ENCODE measurements around the gene NCF1.
"Not testable (repeated sequence)": the region's sequence is repeated elsewhere in the genome, so short reads cannot be mapped to it uniquely, and the experiment has no call there.

Gene NCF1

DNA sequence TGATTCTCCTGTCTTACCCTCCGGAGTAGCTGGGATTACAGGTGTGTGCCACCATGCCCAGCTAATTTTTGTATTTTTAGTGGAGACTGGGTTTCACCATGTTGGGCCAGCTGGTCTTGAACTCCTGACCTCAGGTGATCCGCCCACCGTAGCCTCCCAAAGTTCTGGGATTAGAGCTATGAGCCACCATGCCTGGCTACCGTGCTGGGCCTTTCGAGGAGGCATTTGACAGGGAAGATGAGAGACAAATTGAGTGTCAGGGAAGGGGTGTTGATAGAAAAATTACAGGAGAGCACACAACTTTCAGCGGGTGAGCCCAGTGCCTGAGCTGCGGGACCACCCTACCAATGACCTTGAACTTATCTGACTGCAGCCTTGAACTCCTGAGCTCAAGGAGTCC lies 3.7 kb upstream of the NCF1 start:
- H3F3A ChIP-seq (ENCODE audit: control insufficient read depth, insufficient read depth); H3K27ac ChIP-seq (ENCODE audit: low read depth, low read length); H3K4me3 ChIP-seq (ENCODE audit: low read length); H3K36me3 ChIP-seq (ENCODE audit: control insufficient read depth, low read length); H3K79me2 ChIP-seq (ENCODE audit: control insufficient read depth, low read length); H4K20me1 ChIP-seq (ENCODE audit: control insufficient read depth, insufficient read depth, low read depth, low read length); H3K9me3 ChIP-seq (ENCODE audit: control insufficient read depth, insufficient read depth, low read length); H3K9me2 ChIP-seq (replicated peaks; ENCODE audit: control insufficient read depth, low read length); H3K27me3 ChIP-seq (ENCODE audit: control insufficient read depth, low read length); H3K4me2 ChIP-seq (ENCODE audit: low read length): not testable (repeated sequence)
- H3K4me1 ChIP-seq (ENCODE audit: control insufficient read depth, low read length): peaks cover 12% of the 10 kb centered on the region

DNA sequence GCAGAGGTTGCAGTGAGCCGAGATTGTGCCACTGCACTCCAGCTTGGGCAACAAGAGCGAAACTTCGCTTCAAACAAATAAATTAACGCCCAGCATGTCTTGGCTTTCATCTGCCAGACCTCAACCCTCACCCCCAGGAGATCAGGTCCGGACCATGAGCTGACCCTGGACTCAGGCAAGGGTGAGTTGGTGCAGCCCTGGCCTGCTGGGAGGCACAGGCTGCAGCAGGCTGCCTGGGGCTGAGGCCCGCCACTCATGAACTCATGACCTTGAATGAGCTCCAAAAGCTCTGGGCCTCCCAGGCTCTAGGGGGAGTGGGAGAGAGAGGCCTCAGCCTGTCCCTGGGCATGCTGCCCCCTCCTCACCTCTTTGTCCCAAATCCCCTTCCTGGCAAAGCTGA lies 1.7 kb upstream of the NCF1 start:
- not testable (repeated sequence) for H3K9me3 ChIP-seq (ENCODE audit: control insufficient read depth, insufficient read depth, low read length); H3K27me3 ChIP-seq (ENCODE audit: control insufficient read depth, low read length); H4K20me1 ChIP-seq (ENCODE audit: control insufficient read depth, insufficient read depth, low read depth, low read length); H3K4me3 ChIP-seq (ENCODE audit: low read length); H3K9me2 ChIP-seq (replicated peaks; ENCODE audit: control insufficient read depth, low read length); H3K79me2 ChIP-seq (ENCODE audit: control insufficient read depth, low read length); H3F3A ChIP-seq (ENCODE audit: control insufficient read depth, insufficient read depth); H3K4me2 ChIP-seq (ENCODE audit: low read length); H3K4me1 ChIP-seq (ENCODE audit: control insufficient read depth, low read length); H3K27ac ChIP-seq (ENCODE audit: low read depth, low read length); H3K36me3 ChIP-seq (ENCODE audit: control insufficient read depth, low read length)

DNA sequence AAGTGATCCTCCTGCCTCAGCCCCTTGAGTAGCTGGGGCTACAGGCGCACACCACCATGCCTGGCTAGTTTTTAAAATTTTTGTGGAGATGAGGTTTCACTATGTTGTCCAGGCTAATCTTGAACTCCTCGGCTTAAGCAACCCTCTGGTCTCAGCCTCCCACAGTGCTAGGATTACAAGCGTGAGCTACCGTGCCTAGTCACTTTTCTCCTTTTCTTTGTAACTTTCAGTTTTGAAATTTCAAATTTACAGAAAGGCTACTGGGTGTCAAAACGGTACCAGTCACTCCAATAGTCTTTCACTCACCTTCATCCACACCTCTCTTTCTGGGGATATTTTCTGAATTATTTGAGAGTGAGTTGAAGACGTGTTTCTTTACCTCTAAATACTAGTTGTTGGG lies 1.3 kb downstream of the NCF1 start:
- H3K4me3 ChIP-seq (ENCODE audit: low read length); H3K9me3 ChIP-seq (ENCODE audit: control insufficient read depth, insufficient read depth, low read length); H3F3A ChIP-seq (ENCODE audit: control insufficient read depth, insufficient read depth); H3K27me3 ChIP-seq (ENCODE audit: control insufficient read depth, low read length); H4K20me1 ChIP-seq (ENCODE audit: control insufficient read depth, insufficient read depth, low read depth, low read length); H3K4me2 ChIP-seq (ENCODE audit: low read length); H3K36me3 ChIP-seq (ENCODE audit: control insufficient read depth, low read length); H3K27ac ChIP-seq (ENCODE audit: low read depth, low read length); H3K9me2 ChIP-seq (replicated peaks; ENCODE audit: control insufficient read depth, low read length); H3K4me1 ChIP-seq (ENCODE audit: control insufficient read depth, low read length); H3K79me2 ChIP-seq (ENCODE audit: control insufficient read depth, low read length): not testable (repeated sequence)

DNA sequence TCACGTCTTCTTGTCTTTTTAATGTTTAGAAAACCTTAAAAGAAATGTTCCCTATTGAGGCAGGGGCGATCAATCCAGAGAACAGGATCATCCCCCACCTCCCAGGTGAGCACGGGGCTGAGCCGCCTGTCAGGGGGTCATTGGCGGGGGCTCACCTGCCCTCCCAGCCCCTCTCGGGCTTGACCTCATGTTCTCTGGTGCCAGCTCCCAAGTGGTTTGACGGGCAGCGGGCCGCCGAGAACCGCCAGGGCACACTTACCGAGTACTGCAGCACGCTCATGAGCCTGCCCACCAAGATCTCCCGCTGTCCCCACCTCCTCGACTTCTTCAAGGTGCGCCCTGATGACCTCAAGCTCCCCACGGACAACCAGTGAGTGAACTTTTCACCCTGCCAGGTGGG lies 5.2 kb downstream of the NCF1 start:
- H3K9me3 ChIP-seq (ENCODE audit: control insufficient read depth, insufficient read depth, low read length); H3K4me3 ChIP-seq (ENCODE audit: low read length): not testable (repeated sequence)

DNA sequence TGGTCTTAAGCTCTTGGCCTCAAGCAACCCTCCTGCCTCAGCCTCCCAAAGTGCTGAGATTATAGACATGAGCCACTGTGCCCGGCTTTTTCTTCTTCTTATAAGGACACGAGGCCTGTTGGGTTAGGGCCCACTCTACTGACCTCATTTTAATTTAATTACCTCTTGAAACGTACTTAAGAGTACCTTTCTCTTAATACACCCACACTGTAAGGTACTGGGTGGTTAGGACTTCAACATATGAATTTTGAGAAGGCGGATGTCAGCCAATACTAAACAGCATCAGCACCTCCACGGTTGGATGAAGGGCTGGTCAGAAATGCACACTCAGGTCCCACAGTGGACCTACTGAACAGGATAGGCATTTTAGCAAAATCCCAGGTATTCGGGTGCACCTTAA lies 7.9 kb downstream of the NCF1 start:
- H3K4me2 ChIP-seq (ENCODE audit: low read length); H4K20me1 ChIP-seq (ENCODE audit: control insufficient read depth, insufficient read depth, low read depth, low read length); H3K79me2 ChIP-seq (ENCODE audit: control insufficient read depth, low read length); H3K4me1 ChIP-seq (ENCODE audit: control insufficient read depth, low read length); H3F3A ChIP-seq (ENCODE audit: control insufficient read depth, insufficient read depth); H3K27ac ChIP-seq (ENCODE audit: low read depth, low read length); H3K9me3 ChIP-seq (ENCODE audit: control insufficient read depth, insufficient read depth, low read length); H3K4me3 ChIP-seq (ENCODE audit: low read length); H3K27me3 ChIP-seq (ENCODE audit: control insufficient read depth, low read length); H3K36me3 ChIP-seq (ENCODE audit: control insufficient read depth, low read length); H3K9me2 ChIP-seq (replicated peaks; ENCODE audit: control insufficient read depth, low read length): not testable (repeated sequence)

More for the DNA sequence above, 5.2 kb downstream of the NCF1 start:
- not testable (repeated sequence) for H3K4me2 ChIP-seq (ENCODE audit: low read length); H3F3A ChIP-seq (ENCODE audit: control insufficient read depth, insufficient read depth); H3K79me2 ChIP-seq (ENCODE audit: control insufficient read depth, low read length); H3K27ac ChIP-seq (ENCODE audit: low read depth, low read length); H3K27me3 ChIP-seq (ENCODE audit: control insufficient read depth, low read length); H4K20me1 ChIP-seq (ENCODE audit: control insufficient read depth, insufficient read depth, low read depth, low read length); H3K36me3 ChIP-seq (ENCODE audit: control insufficient read depth, low read length); H3K9me2 ChIP-seq (replicated peaks; ENCODE audit: control insufficient read depth, low read length); H3K4me1 ChIP-seq (ENCODE audit: control insufficient read depth, low read length)

DNA sequence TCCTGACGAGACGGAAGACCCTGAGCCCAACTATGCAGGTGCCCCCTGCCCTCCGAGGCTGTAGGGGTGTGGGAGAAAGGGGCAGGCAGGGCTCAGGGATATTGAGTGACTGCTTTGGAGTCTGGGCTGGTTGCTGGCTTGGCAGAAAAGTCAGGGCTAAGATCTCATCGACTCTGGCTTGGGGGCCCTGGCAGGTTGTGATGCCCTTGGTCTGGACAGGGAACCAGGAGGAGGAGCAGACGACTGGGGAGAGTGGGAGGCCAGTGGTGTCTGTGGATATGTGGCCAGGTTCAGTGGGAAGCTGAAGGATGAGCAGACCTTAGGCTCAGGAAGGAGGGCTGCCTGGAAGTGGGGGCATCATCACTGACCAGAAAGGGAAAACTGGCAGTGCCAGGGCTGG lies 9.8 kb downstream of the NCF1 start:
- H3K79me2 ChIP-seq (ENCODE audit: control insufficient read depth, low read length); H4K20me1 ChIP-seq (ENCODE audit: control insufficient read depth, insufficient read depth, low read depth, low read length); H3K27me3 ChIP-seq (ENCODE audit: control insufficient read depth, low read length); H3K4me1 ChIP-seq (ENCODE audit: control insufficient read depth, low read length); H3K9me2 ChIP-seq (replicated peaks; ENCODE audit: control insufficient read depth, low read length); H3K36me3 ChIP-seq (ENCODE audit: control insufficient read depth, low read length); H3K9me3 ChIP-seq (ENCODE audit: control insufficient read depth, insufficient read depth, low read length); H3K4me3 ChIP-seq (ENCODE audit: low read length); H3K4me2 ChIP-seq (ENCODE audit: low read length); H3F3A ChIP-seq (ENCODE audit: control insufficient read depth, insufficient read depth); H3K27ac ChIP-seq (ENCODE audit: low read depth, low read length): not testable (repeated sequence)

DNA sequence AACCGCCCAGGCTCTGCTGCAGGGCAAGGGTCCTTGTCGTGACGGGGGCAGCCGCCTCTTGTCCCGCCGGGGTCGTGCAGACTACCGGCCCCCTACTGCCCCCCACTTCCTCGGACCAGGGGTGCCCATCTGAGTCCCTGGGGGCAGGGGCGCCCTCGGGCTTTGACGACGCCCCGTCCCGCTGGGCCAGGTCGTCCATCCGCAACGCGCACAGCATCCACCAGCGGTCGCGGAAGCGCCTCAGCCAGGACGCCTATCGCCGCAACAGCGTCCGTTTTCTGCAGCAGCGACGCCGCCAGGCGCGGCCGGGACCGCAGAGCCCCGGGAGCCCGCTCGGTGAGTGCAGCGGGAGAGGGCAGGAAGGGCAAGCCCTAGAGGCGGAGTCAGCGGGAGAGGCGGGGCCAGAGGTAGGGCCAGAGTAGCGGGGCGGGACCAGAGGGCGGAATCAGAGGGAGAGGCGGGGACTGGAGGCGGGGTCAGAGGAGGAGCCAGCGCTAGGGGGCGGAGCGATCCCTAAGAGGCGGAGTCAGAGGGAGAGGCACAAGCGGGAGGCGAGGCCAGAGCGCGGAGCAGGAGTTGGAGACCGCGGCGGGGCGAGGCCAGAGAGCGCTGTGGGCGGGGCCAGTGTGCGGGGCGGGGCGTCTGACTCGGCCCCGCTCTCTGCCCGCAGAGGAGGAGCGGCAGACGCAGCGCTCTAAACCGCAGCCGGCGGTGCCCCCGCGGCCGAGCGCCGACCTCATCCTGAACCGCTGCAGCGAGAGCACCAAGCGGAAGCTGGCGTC lies 14.7 kb downstream of the NCF1 start:
- not testable (repeated sequence) for H4K20me1 ChIP-seq (ENCODE audit: control insufficient read depth, insufficient read depth, low read depth, low read length); H3K79me2 ChIP-seq (ENCODE audit: control insufficient read depth, low read length); H3K27ac ChIP-seq (ENCODE audit: low read depth, low read length); H3K9me2 ChIP-seq (replicated peaks; ENCODE audit: control insufficient read depth, low read length); H3K4me1 ChIP-seq (ENCODE audit: control insufficient read depth, low read length); H3K9me3 ChIP-seq (ENCODE audit: control insufficient read depth, insufficient read depth, low read length); H3K27me3 ChIP-seq (ENCODE audit: control insufficient read depth, low read length); H3F3A ChIP-seq (ENCODE audit: control insufficient read depth, insufficient read depth); H3K36me3 ChIP-seq (ENCODE audit: control insufficient read depth, low read length); H3K4me3 ChIP-seq (ENCODE audit: low read length)
- peak overlapping the region; percentile 40; the same call in 1 of the 2 replicates for H3K4me2 ChIP-seq (ENCODE audit: low read length)

DNA sequence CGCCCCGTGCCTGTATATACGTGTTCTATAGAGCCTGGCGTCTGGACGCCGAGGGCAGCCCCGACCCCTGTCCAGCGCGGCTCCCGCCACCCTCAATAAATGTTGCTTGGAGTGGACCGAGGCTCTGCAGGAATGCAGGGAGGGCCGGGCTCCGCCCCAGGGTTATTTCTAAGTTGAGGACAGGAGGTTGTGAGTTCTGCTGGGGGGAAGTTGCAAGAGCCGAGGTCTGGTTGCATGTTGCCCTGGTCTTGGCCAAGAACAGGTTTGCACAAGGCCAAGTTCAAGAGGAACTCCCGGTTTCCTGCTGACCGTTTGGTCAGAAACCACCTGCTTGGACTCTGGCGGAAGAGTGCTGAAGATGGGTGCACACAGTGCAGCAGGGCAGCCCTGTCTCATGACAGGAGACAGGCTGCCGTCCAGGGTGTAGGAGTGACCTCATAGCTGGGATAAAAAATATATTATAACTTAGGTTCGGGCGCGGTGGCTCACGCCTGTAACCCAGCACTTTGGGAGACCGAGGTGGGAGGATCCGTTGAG lies 15.5 kb downstream of the NCF1 start:
- H3K9me2 ChIP-seq (replicated peaks; ENCODE audit: control insufficient read depth, low read length); H3K4me3 ChIP-seq (ENCODE audit: low read length); H4K20me1 ChIP-seq (ENCODE audit: control insufficient read depth, insufficient read depth, low read depth, low read length); H3K4me1 ChIP-seq (ENCODE audit: control insufficient read depth, low read length); H3K27me3 ChIP-seq (ENCODE audit: control insufficient read depth, low read length); H3F3A ChIP-seq (ENCODE audit: control insufficient read depth, insufficient read depth); H3K9me3 ChIP-seq (ENCODE audit: control insufficient read depth, insufficient read depth, low read length); H3K27ac ChIP-seq (ENCODE audit: low read depth, low read length); H3K79me2 ChIP-seq (ENCODE audit: control insufficient read depth, low read length); H3K36me3 ChIP-seq (ENCODE audit: control insufficient read depth, low read length); H3K4me2 ChIP-seq (ENCODE audit: low read length): not testable (repeated sequence)
